ENCODE data around the gene UVRAG. TPM values are rescaled to one million over a fixed set of nuclear protein-coding genes. Genes with fewer than 3 reads are reported as not detected.
A peak's percentile ranks its signal among the peaks of the same experiment; 100 is the strongest.

UVRAG gene
- total and polyA plus RNA-seq, 2 donors from 2014 or later, result 7.2 to 27.9 TPM

DNA sequence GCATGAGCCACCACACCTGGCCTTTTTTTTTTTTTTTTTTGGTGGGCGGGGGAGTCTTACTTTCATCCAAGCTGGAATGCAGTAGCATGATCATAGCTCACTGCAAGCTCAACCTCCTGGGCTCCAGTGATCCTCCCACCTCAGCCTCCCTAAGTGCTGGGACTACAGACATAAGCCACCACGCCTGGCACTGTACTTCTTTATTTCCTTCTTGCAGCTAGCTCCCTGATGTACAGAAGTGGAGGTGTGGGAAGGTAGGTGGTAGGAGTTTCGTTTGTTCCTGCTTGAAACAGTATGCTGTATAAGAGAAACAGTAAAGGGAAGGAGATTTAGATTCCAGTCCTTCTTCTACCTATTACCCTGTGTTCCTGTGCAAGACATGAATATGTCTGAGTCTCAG lies 319.2 kb downstream of the UVRAG start:
- intact Hi-C loops (cut with DNase I), result no loop called here
- TF ChIP-seq, protein P1, sequence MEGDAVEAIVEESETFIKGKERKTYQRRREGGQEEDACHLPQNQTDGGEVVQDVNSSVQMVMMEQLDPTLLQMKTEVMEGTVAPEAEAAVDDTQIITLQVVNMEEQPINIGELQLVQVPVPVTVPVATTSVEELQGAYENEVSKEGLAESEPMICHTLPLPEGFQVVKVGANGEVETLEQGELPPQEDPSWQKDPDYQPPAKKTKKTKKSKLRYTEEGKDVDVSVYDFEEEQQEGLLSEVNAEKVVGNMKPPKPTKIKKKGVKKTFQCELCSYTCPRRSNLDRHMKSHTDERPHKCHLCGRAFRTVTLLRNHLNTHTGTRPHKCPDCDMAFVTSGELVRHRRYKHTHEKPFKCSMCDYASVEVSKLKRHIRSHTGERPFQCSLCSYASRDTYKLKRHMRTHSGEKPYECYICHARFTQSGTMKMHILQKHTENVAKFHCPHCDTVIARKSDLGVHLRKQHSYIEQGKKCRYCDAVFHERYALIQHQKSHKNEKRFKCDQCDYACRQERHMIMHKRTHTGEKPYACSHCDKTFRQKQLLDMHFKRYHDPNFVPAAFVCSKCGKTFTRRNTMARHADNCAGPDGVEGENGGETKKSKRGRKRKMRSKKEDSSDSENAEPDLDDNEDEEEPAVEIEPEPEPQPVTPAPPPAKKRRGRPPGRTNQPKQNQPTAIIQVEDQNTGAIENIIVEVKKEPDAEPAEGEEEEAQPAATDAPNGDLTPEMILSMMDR (IDR thresholded peaks at IDR 0.05; ENCODE audit: borderline replicate concordance, extremely low read depth, insufficient read depth), result no peak
- no peak overlapping the region for H3K27ac ChIP-seq (ENCODE audit: low read depth in 2 of 2, low read length in 2 of 2)
- no peak overlapping the region for H3K4me3 ChIP-seq (ENCODE audit: low read length in 3 of 3)
- DNase-seq (no peak), FAIRE-seq (no peak)
- no peaks in the 10 kb centered on the region for H3K9me3 ChIP-seq (ENCODE audit: control insufficient read depth in 2 of 3, insufficient read depth in 1 of 3, low read length in 3 of 3)
- H3K9ac ChIP-seq (ENCODE audit: low read length in 3 of 3), result no peak overlapping the region
- H3K27me3 ChIP-seq (ENCODE audit: control insufficient read depth, insufficient read depth, low read length), result no peaks in the 10 kb centered on the region
- H3K36me3 ChIP-seq (ENCODE audit: control insufficient read depth in 2 of 3, insufficient read depth in 3 of 3, low read length in 3 of 3), result peaks cover 0 to 2% (median 0%) of the 10 kb centered on the region in 3 donors
- H3K4me1 ChIP-seq (ENCODE audit: control insufficient read depth in 2 of 3, insufficient read depth in 2 of 3, low read depth in 1 of 3, low read length in 3 of 3), result peaks cover 2 to 10% (median 9%) of the 10 kb centered on the region in 3 donors

DNA sequence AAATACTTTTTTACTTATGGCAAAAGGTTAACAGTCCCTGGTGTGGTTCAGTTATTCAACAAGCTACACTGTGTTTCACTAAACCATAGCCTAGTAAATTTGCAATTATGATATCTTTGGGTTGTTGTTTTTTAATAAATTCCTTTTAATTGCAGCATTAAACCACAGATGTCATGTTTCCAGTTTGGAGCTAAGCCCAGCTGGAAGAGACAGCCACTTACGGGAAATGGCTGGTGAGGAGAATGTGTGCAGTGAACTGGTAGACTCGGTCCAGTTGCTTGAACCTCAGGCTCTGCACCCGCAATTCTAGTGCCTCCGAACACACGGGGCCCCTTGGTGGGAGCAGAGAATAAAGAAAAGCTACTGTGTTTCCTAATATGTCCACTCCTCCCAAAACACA lies 320.5 kb downstream of the UVRAG start:
- Histone ChIP-seq H3K4me1 (ENCODE audit: control insufficient read depth in 2 of 3, insufficient read depth in 2 of 3, low read depth in 1 of 3, low read length in 3 of 3) (peaks cover 2 to 10% (median 6%) of the 10 kb centered on the region in 3 donors), H3K36me3 (ENCODE audit: control insufficient read depth in 2 of 3, insufficient read depth in 3 of 3, low read length in 3 of 3) (peaks cover 0 to 2% (median 0%) of the 10 kb centered on the region in 3 donors), H3K4me3 (ENCODE audit: low read length in 3 of 3) (no peak overlapping the region), H3K27ac (ENCODE audit: low read depth in 2 of 2, low read length in 2 of 2) (no peak overlapping the region), H3K9ac (ENCODE audit: low read length in 3 of 3) (no peak overlapping the region), H3K27me3 (ENCODE audit: control insufficient read depth, insufficient read depth, low read length) (no peaks in the 10 kb centered on the region), H3K9me3 (ENCODE audit: control insufficient read depth in 2 of 3, insufficient read depth in 1 of 3, low read length in 3 of 3) (no peaks in the 10 kb centered on the region)
- FAIRE-seq (no peak), DNase-seq (peak in 2 of 5 donors; percentile 25 to 65)
- intact Hi-C loops (cut with DNase I), result no loop called here
- TF ChIP-seq, protein P1 (IDR thresholded peaks at IDR 0.05; ENCODE audit: borderline replicate concordance, extremely low read depth, insufficient read depth), result no peak

DNA sequence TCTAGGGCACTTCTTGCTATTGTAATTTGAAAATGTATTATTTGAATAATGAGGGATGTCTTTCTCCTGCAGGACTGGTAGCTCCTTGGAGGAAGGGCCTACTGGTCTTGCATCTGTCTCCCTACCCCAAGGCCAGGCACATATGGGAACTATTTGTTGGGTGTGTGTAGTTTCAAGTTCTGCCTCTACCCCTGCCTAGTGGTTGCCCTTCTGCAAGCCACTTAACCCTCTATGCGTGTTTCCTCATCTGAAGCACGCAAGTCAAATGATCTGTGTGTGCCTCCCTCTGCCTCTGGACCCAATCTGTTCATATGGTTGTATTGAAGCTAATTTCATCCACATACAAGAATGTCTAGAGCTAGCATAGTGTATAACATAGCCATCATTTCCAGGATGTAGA lies 324.3 kb downstream of the UVRAG start:
- H3K4me3 ChIP-seq (ENCODE audit: low read length in 3 of 3), result no peak overlapping the region
- no peaks in the 10 kb centered on the region for H3K9me3 ChIP-seq (ENCODE audit: control insufficient read depth in 2 of 3, insufficient read depth in 1 of 3, low read length in 3 of 3)
- H3K27me3 ChIP-seq (ENCODE audit: control insufficient read depth, insufficient read depth, low read length), result no peaks in the 10 kb centered on the region
- intact Hi-C loops (cut with DNase I), result no loop called here
- TF ChIP-seq, protein P1 (IDR thresholded peaks at IDR 0.05; ENCODE audit: borderline replicate concordance, extremely low read depth, insufficient read depth), result no peak
- peaks cover 0 to 4% (median 0%) of the 10 kb centered on the region in 3 donors for H3K4me1 ChIP-seq (ENCODE audit: control insufficient read depth in 2 of 3, insufficient read depth in 2 of 3, low read depth in 1 of 3, low read length in 3 of 3)
- H3K9ac ChIP-seq (ENCODE audit: low read length in 3 of 3), result no peak overlapping the region
- no peak overlapping the region for H3K27ac ChIP-seq (ENCODE audit: low read depth in 2 of 2, low read length in 2 of 2)
- H3K36me3 ChIP-seq (ENCODE audit: control insufficient read depth in 2 of 3, insufficient read depth in 3 of 3, low read length in 3 of 3), result peaks cover 0 to 5% (median 2%) of the 10 kb centered on the region in 3 donors
- FAIRE-seq (no peak), DNase-seq (no peak)

Measured in kidney (tissue), 14 donors.